Smooth muscle cell (in vitro differentiated cells): ENCODE data around the gene RNF13. TPM values are rescaled to one million over a fixed set of nuclear protein-coding genes. Genes with fewer than 3 reads are reported as not detected.

ENCODE experiments used
- DNase-seq: peaks from one replicate; lab custom pipeline; 2025; ENCODE audit not compliant: unreplicated experiment; lab: John Stamatoyannopoulos, UW
- H2AFZ ChIP-seq: fragments of 200-600 bp; sonication (generic); 2 replicates; pipeline ENCODE4 v1.6.0; 2016; ENCODE audit warnings: antibody characterized with exemption, low read depth, mild to moderate bottlenecking
- H3F3A ChIP-seq: fragments of 200-600 bp; sonication (generic); 2 replicates; pipeline ENCODE4 v1.6.0; 2017; ENCODE audit warnings: antibody characterized with exemption, low read depth
- H3K27ac ChIP-seq: fragments of 200-600 bp; sonication (generic); 2 replicates; pipeline ENCODE4 v1.5.1; 2016; ENCODE audit warnings: low read depth, mild to moderate bottlenecking
- H3K27me3 ChIP-seq: fragments of 200-600 bp; sonication (generic); 2 replicates; pipeline ENCODE4 v1.6.1; 2016; ENCODE audit warnings: low read depth, mild to moderate bottlenecking
- H3K36me3 ChIP-seq: fragments of 200-600 bp; sonication (generic); 2 replicates; pipeline ENCODE4 v1.5.1; 2016; ENCODE audit warnings: low read depth
- H3K4me1 ChIP-seq: fragments of 200-600 bp; sonication (generic); 2 replicates; pipeline ENCODE4 v1.5.1; 2016; ENCODE audit warnings: low read depth
- H3K4me2 ChIP-seq: fragments of 200-600 bp; sonication (generic); 2 replicates; pipeline ENCODE4 v1.6.0; 2016; ENCODE audit warnings: mild to moderate bottlenecking
- H3K4me3 ChIP-seq: fragments of 200-600 bp; sonication (generic); 2 replicates; pipeline ENCODE4 v1.5.1; 2016; ENCODE audit warnings: mild to moderate bottlenecking
- H3K79me2 ChIP-seq: fragments of 200-600 bp; sonication (generic); 2 replicates; pipeline ENCODE4 v1.6.0; 2016; ENCODE audit warnings: low read depth, mild to moderate bottlenecking
- H3K9ac ChIP-seq: fragments of 200-600 bp; sonication (generic); 2 replicates; pipeline ENCODE4 v1.6.0; 2016; ENCODE audit warnings: low read depth
- H3K9me3 ChIP-seq: fragments of 200-600 bp; sonication (generic); replicated peaks from 2 replicates; pipeline ENCODE4 v1.5.1; 2016; ENCODE audit warnings: low read depth
- H4K20me1 ChIP-seq: fragments of 200-600 bp; sonication (generic); 2 replicates; pipeline ENCODE4 v1.6.0; 2016; ENCODE audit warnings: low read depth
- WGBS: methylation state at CpG from one replicate; pipeline ENCODE4 v1.1.7; 2016; ENCODE audit warnings: low lambda C conversion rate; 5-methylcytosine and 5-hydroxymethylcytosine counted together
- polyA plus RNA-seq: library from polyadenylated mRNA; unstranded; fragments of >200 nt; fragmentation: Nextera tagmentation; extraction: Ambion mirVana; gene quantifications from 2 replicates; pipeline ENCODE4 v1.2.1, GENCODE V29; 2016
- total RNA-seq: library from RNA; depleted of rRNA; stranded (reverse); fragments of >200 nt; gene quantifications from 2 replicates; pipeline ENCODE4 v1.2.3, GENCODE V29; 2014
- TF ChIP-seq, protein P1 (sequence below): fragments of 200-600 bp; sonication (generic); IDR thresholded peaks from 2 replicates; pipeline ENCODE4 v1.5.1; 2017; ENCODE audit warnings: borderline replicate concordance, mild to moderate bottlenecking, antibody characterized with exemption; ENCODE audit not compliant: insufficient read depth, poor library complexity, severe bottlenecking

The RNF13 gene
- total and polyA plus RNA-seq, 2 experiments from 2014 or later: 46.1 to 81.9 TPM

DNA sequence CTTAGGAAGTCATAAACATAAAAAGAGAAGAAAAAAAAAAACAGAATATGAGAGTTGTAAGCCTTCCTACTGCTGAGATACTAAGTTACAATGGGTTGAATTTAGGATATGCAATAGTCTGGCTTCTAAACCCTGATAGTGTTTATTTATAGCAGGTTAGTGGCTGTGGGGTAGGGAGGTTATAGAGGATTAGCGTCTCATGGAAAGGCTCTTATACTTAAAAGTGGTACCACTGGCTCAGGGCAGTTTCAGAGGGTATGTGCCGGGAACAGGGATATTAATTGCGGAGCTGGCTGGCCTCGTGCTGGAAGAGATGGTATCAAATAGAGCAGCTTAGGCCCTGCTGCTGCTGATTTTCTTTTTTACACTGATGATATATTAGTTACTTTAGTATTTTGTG, 96.9 kb downstream of the RNF13 start:
- H3K79me2 ChIP-seq: no peaks in the 10 kb centered on the region
- TF ChIP-seq, protein P1, sequence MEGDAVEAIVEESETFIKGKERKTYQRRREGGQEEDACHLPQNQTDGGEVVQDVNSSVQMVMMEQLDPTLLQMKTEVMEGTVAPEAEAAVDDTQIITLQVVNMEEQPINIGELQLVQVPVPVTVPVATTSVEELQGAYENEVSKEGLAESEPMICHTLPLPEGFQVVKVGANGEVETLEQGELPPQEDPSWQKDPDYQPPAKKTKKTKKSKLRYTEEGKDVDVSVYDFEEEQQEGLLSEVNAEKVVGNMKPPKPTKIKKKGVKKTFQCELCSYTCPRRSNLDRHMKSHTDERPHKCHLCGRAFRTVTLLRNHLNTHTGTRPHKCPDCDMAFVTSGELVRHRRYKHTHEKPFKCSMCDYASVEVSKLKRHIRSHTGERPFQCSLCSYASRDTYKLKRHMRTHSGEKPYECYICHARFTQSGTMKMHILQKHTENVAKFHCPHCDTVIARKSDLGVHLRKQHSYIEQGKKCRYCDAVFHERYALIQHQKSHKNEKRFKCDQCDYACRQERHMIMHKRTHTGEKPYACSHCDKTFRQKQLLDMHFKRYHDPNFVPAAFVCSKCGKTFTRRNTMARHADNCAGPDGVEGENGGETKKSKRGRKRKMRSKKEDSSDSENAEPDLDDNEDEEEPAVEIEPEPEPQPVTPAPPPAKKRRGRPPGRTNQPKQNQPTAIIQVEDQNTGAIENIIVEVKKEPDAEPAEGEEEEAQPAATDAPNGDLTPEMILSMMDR: no peak
- H3K4me1 ChIP-seq: no peaks in the 10 kb centered on the region
- H3K27me3 ChIP-seq: no peaks in the 10 kb centered on the region
- H3K4me3 ChIP-seq: no peak overlapping the region
- no peak for DNase-seq
- no peak overlapping the region for H3K4me2 ChIP-seq
- H3K27ac ChIP-seq: no peak overlapping the region
- H3K9me3 ChIP-seq: no peaks in the 10 kb centered on the region
- H4K20me1 ChIP-seq: no peaks in the 10 kb centered on the region
- WGBS: 67% methylated on average over 4 of the region's 4 CpGs
- H3K9ac ChIP-seq: no peak overlapping the region
- no peaks in the 10 kb centered on the region for H3F3A ChIP-seq
- H3K36me3 ChIP-seq: no peaks in the 10 kb centered on the region
- H2AFZ ChIP-seq: no peak overlapping the region

GRCh38 chr3:149917124-149917667, 104.2 kb downstream of the RNF13 start:
- 97% methylated on average over 5 of the region's 5 CpGs for WGBS
- H3K9ac ChIP-seq: no peak overlapping the region
- H3K9me3 ChIP-seq: no peaks in the 10 kb centered on the region
- H3K79me2 ChIP-seq: no peaks in the 10 kb centered on the region
- H4K20me1 ChIP-seq: no peaks in the 10 kb centered on the region
- no peak overlapping the region for H3K4me2 ChIP-seq
- H3F3A ChIP-seq: no peaks in the 10 kb centered on the region
- H3K27ac ChIP-seq: no peak overlapping the region
- H3K4me3 ChIP-seq: no peak overlapping the region
- H3K36me3 ChIP-seq: no peaks in the 10 kb centered on the region
- no peaks in the 10 kb centered on the region for H3K4me1 ChIP-seq
- no peak overlapping the region for H2AFZ ChIP-seq
- no peaks in the 10 kb centered on the region for H3K27me3 ChIP-seq
- no peak for DNase-seq
- TF ChIP-seq, protein P1: no peak

- DNase-seq: no peak
- H3K79me2 ChIP-seq: no peaks in the 10 kb centered on the region
- TF ChIP-seq, protein P1: no peak
- no peak overlapping the region for H3K9ac ChIP-seq
- H2AFZ ChIP-seq: no peak overlapping the region
- no peaks in the 10 kb centered on the region for H3K27me3 ChIP-seq
- WGBS: 98% methylated on average over 3 of the region's 3 CpGs
- H4K20me1 ChIP-seq: no peaks in the 10 kb centered on the region
- H3K4me1 ChIP-seq: no peaks in the 10 kb centered on the region
- H3F3A ChIP-seq: no peaks in the 10 kb centered on the region
- no peaks in the 10 kb centered on the region for H3K9me3 ChIP-seq
- no peaks in the 10 kb centered on the region for H3K36me3 ChIP-seq
- H3K27ac ChIP-seq: no peak overlapping the region
- H3K4me2 ChIP-seq: no peak overlapping the region
- H3K4me3 ChIP-seq: no peak overlapping the region
These were observed 106.5 kb downstream of the RNF13 start for GRCh38 chr3:149919509-149919908.

GRCh38 chr3:149920119-149920518, 107.1 kb downstream of the RNF13 start:
- H2AFZ ChIP-seq: no peak overlapping the region
- no peaks in the 10 kb centered on the region for H3K9me3 ChIP-seq
- no peaks in the 10 kb centered on the region for H3F3A ChIP-seq
- no peaks in the 10 kb centered on the region for H3K4me1 ChIP-seq
- H3K79me2 ChIP-seq: no peaks in the 10 kb centered on the region
- H3K27ac ChIP-seq: no peak overlapping the region
- no peak overlapping the region for H3K9ac ChIP-seq
- TF ChIP-seq, protein P1: no peak
- no peaks in the 10 kb centered on the region for H3K27me3 ChIP-seq
- 96% methylated on average over 3 of the region's 3 CpGs for WGBS
- H3K4me3 ChIP-seq: no peak overlapping the region
- H3K36me3 ChIP-seq: no peaks in the 10 kb centered on the region
- no peak for DNase-seq
- H4K20me1 ChIP-seq: no peaks in the 10 kb centered on the region
- no peak overlapping the region for H3K4me2 ChIP-seq
